HepG2 (cell line): ENCODE data around the gene ERP27. TPM values are rescaled to one million over a fixed set of nuclear protein-coding genes. Genes with fewer than 3 reads are reported as not detected.

ENCODE experiments used
- ATAC-seq: fragments of 200-7000 bp; cut with Tn5 transposase; 3 replicates; pipeline ENCODE4 v1.9.1; 2020; ENCODE audit warnings: mild to moderate bottlenecking, moderate library complexity
- BruUV-seq: library from RNA; stranded (reverse); fragments of 400-500 nt; replicated peaks from 2 replicates; lab custom pipeline; 2021; lab: Mats Ljungman, UMichigan
- CTCF ChIA-PET: fragments of 300-600 bp; formaldehyde crosslinking; extraction: SDS; loops from one replicate; lab custom pipeline; 2021; ENCODE audit warnings: low total read pairs, inconsistent platforms, low intra/inter-chr PET ratio; lab: Yijun Ruan, JAX
- POLR2A ChIA-PET: fragments of 350-600 bp; sonication (Branson Sonifier 250); formaldehyde crosslinking; loops from one replicate; lab custom pipeline; 2020; ENCODE audit warnings: antibody characterized with exemption, inconsistent platforms; lab: Yijun Ruan, JAX
- DNase-seq: peaks from one replicate; pipeline ENCODE4 v3.0.0-alpha.2; 2015; ENCODE audit warnings: low spot score
- FAIRE-seq: peaks from 3 replicates; lab custom pipeline; 2011; peaks lifted over from hg19 to GRCh38; lab: Jason Lieb, UNC
- H2AFZ ChIP-seq: one replicate; pipeline ENCODE4 v1.6.1; 2011; ENCODE audit warnings: low read length, inconsistent platforms
- H3K27ac ChIP-seq: fragments of 300-600 bp; 3 replicates; pipeline ENCODE4 v1.8.0; 2011; ENCODE audit warnings: mixed run types, mild to moderate bottlenecking, mixed read lengths, low read length, inconsistent platforms; ENCODE audit not compliant: insufficient read depth; ENCODE audit errors: extremely low read length
- H3K27me3 ChIP-seq, 2 experiments: fragments of 200-600 bp in 1 of 2; 2 replicates in 1 of 2; 3 replicates in 1 of 2; pipeline versions ENCODE4 v1.6.0 to v1.8.0; 2011; ENCODE audit warnings: low read length in 2 of 2, mild to moderate bottlenecking in 2 of 2, moderate library complexity in 2 of 2, inconsistent platforms in 1 of 2; ENCODE audit not compliant: insufficient read depth in 2 of 2, control insufficient read depth in 1 of 2
- H3K36me3 ChIP-seq, 2 experiments: fragments of 200-600 bp in 1 of 2; replicated peaks in 1 of 2; 2 replicates in 1 of 2; 3 replicates in 1 of 2; pipeline versions ENCODE4 v1.5.1 to v1.8.0; 2011; ENCODE audit warnings: low read length in 2 of 2, inconsistent platforms in 1 of 2; ENCODE audit not compliant: insufficient read depth in 2 of 2, control insufficient read depth in 1 of 2
- H3K4me1 ChIP-seq: 2 replicates; pipeline ENCODE4 v1.5.1; 2012; ENCODE audit warnings: low read length, inconsistent platforms; ENCODE audit not compliant: insufficient read depth
- H3K4me2 ChIP-seq: 2 replicates; pipeline ENCODE4 v1.6.0; 2011; ENCODE audit warnings: low read depth, low read length, inconsistent platforms
- H3K4me3 ChIP-seq, 3 experiments: fragments of 200-600 bp in 1 of 3; sonication (generic), shearing (Covaris generic) in 1 of 3; replicated peaks in 1 of 3; 2 replicates each; pipeline ENCODE4 v1.5.1; 2011 to 2016; ENCODE audit warnings: low read length in 3 of 3, inconsistent platforms in 2 of 3, low read depth in 2 of 3, mild to moderate bottlenecking in 2 of 3, control low read depth in 1 of 3, mixed read lengths in 1 of 3; ENCODE audit not compliant: insufficient read depth in 1 of 3
- H3K79me2 ChIP-seq: one replicate; pipeline ENCODE4 v1.6.1; 2011; ENCODE audit warnings: low read length, inconsistent platforms; ENCODE audit not compliant: insufficient read depth
- H3K9ac ChIP-seq: 2 replicates; pipeline ENCODE4 v1.6.0; 2011; ENCODE audit warnings: mild to moderate bottlenecking, low read depth, low read length, inconsistent platforms; ENCODE audit not compliant: insufficient read depth
- H3K9me3 ChIP-seq: 2 replicates; pipeline ENCODE4 v1.5.1; 2012; ENCODE audit warnings: mild to moderate bottlenecking, low read length
- H4K20me1 ChIP-seq: 2 replicates; pipeline ENCODE4 v1.6.0; 2011; ENCODE audit warnings: inconsistent platforms, mild to moderate bottlenecking, low read length, moderate library complexity; ENCODE audit not compliant: insufficient read depth
- CERS6 ChIP-seq: sonication (generic); formaldehyde crosslinking; IDR thresholded peaks from 2 replicates; pipeline ENCODE4 v1.5.0; 2020; ENCODE audit warnings: missing genetic modification reagents
- HOXA7 ChIP-seq: sonication (generic); formaldehyde crosslinking; IDR thresholded peaks from 2 replicates; pipeline ENCODE4 v1.8.1; 2022; ENCODE audit warnings: mild to moderate bottlenecking, missing genetic modification reagents, moderate library complexity
- ISX ChIP-seq: sonication (generic); formaldehyde crosslinking; conservative IDR thresholded peaks from 2 replicates; pipeline ENCODE4 v1.5.0; 2020; ENCODE audit warnings: missing genetic modification reagents
- MAZ ChIP-seq, 2 experiments: sonication (generic) in 1 of 2; formaldehyde crosslinking in 1 of 2; IDR thresholded peaks; 2 replicates each; pipeline versions ENCODE4 v1.5.0 to v1.6.1; 2012 to 2020; ENCODE audit warnings: low read depth in 2 of 2, mild to moderate bottlenecking in 2 of 2, borderline replicate concordance in 1 of 2, improper control_type of control experiment in 1 of 2, low read length in 1 of 2, missing genetic modification reagents in 1 of 2, moderate library complexity in 1 of 2
- PPARG ChIP-seq: conservative IDR thresholded peaks from 2 replicates; pipeline ENCODE4 v1.6.1; 2016; ENCODE audit warnings: missing biosample characterization, missing genetic modification reagents
- PTBP1 ChIP-seq: fragments of 200-400 bp; formaldehyde crosslinking; IDR thresholded peaks from 2 replicates; pipeline ENCODE4 v1.6.1; 2018; ENCODE audit warnings: low read length, low read depth; ENCODE audit not compliant: poor library complexity, severe bottlenecking
- YEATS2 ChIP-seq: sonication (generic); formaldehyde crosslinking; IDR thresholded peaks from 2 replicates; pipeline ENCODE4 v1.4.0; 2020; ENCODE audit warnings: missing genetic modification reagents, borderline replicate concordance
- ZNF205 ChIP-seq: IDR thresholded peaks from 2 replicates; pipeline ENCODE4 v1.6.1; 2018; ENCODE audit warnings: missing biosample characterization, missing genetic modification reagents
- ZNF460 ChIP-seq: sonication (generic); formaldehyde crosslinking; IDR thresholded peaks from 2 replicates; pipeline ENCODE4 v1.5.1; 2020; ENCODE audit warnings: missing genetic modification reagents, mild to moderate bottlenecking, borderline replicate concordance
- ZNF576 ChIP-seq: sonication (generic); formaldehyde crosslinking; IDR thresholded peaks from 2 replicates; pipeline ENCODE4 v1.4.0; 2020; ENCODE audit warnings: mild to moderate bottlenecking, missing genetic modification reagents
- ZNF782 ChIP-seq: sonication (generic); formaldehyde crosslinking; IDR thresholded peaks from 2 replicates; pipeline ENCODE4 v1.4.0; 2020; ENCODE audit warnings: missing genetic modification reagents, mild to moderate bottlenecking, borderline replicate concordance
- ZSCAN30 ChIP-seq: sonication (generic); formaldehyde crosslinking; IDR thresholded peaks from 2 replicates; pipeline ENCODE4 v1.5.0; 2020; ENCODE audit warnings: mild to moderate bottlenecking, missing genetic modification reagents
- WGBS: methylation state at CpG from one replicate; pipeline ENCODE4 v1.1.6; 2017; ENCODE audit warnings: low lambda C conversion rate; 5-methylcytosine and 5-hydroxymethylcytosine counted together
- in situ Hi-C: cut with HindIII; loops from 2 replicates; pipeline ENCODE4 v1.10.0; 2017; ENCODE audit warnings: low pct_unique_long_range_greater_than_20kb; ENCODE audit not compliant: extremely low pct_ligation_motif_present
- intact Hi-C: fragments of 100-400 bp; cut with micrococcal nuclease; formaldehyde crosslinking; loops from one replicate; pipeline ENCODE4 v1.10.0; 2022; ENCODE audit not compliant: unreplicated experiment
- polyA plus RNA-seq, 8 experiments: library from polyadenylated mRNA; depleted of rRNA in 3 of 8; stranded (reverse) in 7 of 8; unstranded in 1 of 8; fragments of >200 nt; fragmentation: Illumina TruSeq in 4 of 8; extraction: Trizol in 4 of 8; gene quantifications; 2 replicates each; pipeline versions ENCODE4 v1.2.1 to v1.2.3, GENCODE V29; 2011 to 2016; ENCODE audit warnings: low read depth in 4 of 8, missing spikeins in 1 of 8, mixed read lengths in 1 of 8; ENCODE audit not compliant: insufficient read depth in 1 of 8
- total RNA-seq, 5 experiments: library from RNA; depleted of rRNA; stranded (reverse); fragments of >200 nt; fragmentation: Illumina TruSeq; extraction: Trizol; gene quantifications; 2 replicates each; pipeline ENCODE4 v1.2.3, GENCODE V29; 2016; ENCODE audit warnings: low read depth in 1 of 5
- TF ChIP-seq, protein P1 (sequence below): IDR thresholded peaks from 2 replicates; pipeline ENCODE4 v1.6.1; 2016; ENCODE audit warnings: mild to moderate bottlenecking
- TF ChIP-seq, protein P2 (sequence below): sonication (generic); formaldehyde crosslinking; IDR thresholded peaks from 2 replicates; pipeline ENCODE4 v1.4.0; 2020; ENCODE audit warnings: missing genetic modification reagents
- TF ChIP-seq, protein P3 (sequence below): sonication (generic); formaldehyde crosslinking; IDR thresholded peaks from 2 replicates; pipeline ENCODE4 v1.5.0; 2020; ENCODE audit warnings: mild to moderate bottlenecking, missing genetic modification reagents

ERP27 gene
- total and polyA plus RNA-seq, 2 of the 13 experiments (the other 11 are each of a cell fraction or from before 2014, with no cell fraction given) = 1.8 to 6.6 TPM

- TF ChIP-seq, protein P1, sequence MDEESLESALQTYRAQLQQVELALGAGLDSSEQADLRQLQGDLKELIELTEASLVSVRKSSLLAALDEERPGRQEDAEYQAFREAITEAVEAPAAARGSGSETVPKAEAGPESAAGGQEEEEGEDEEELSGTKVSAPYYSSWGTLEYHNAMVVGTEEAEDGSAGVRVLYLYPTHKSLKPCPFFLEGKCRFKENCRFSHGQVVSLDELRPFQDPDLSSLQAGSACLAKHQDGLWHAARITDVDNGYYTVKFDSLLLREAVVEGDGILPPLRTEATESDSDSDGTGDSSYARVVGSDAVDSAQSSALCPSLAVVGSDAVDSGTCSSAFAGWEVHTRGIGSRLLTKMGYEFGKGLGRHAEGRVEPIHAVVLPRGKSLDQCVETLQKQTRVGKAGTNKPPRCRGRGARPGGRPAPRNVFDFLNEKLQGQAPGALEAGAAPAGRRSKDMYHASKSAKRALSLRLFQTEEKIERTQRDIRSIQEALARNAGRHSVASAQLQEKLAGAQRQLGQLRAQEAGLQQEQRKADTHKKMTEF (CRISPR knock-in tag) = no peak
- TF ChIP-seq PPARG (CRISPR knock-in tag) (no peak), ZNF205 (CRISPR knock-in tag) (no peak), ZNF460 (CRISPR knock-in tag) (no peak), YEATS2 (CRISPR knock-in tag) (no peak), PTBP1 (no peak), ZNF782 (CRISPR knock-in tag) (no peak), ZSCAN30 (CRISPR knock-in tag) (no peak), HOXA7 (no peak)
These were observed 15.9 kb upstream of the ERP27 start (continued) for GRCh38 chr12:14954269-14954668.

DNA sequence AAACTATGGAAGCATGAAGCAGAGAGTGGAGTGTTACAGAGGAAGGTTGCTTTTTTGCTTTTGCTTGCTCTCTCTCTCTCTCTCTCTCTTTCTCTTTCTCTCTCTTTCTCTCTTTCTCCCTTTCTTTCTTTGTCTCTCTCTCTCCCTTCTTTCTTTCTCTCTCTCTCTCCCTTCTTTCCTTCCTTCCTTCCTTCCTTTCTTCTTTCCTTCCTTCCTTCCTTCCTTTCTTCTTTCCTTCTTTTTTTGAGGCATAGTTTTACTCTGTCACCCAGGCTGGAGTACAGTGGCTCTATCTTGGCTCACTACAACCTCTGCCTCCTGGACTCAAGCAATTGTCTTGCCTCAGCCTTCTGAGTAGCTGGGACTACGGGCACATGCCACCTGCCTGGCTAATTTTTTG, 15.4 kb upstream of the ERP27 start:
- H3K27me3 ChIP-seq = no peaks in the 10 kb centered on the region
- in situ Hi-C loops = no loop called here
- BruUV-seq = no TSS peak
- H3K9ac ChIP-seq = no peak overlapping the region
- no peak overlapping the region for H3K4me3 ChIP-seq
- FAIRE-seq (no peak), DNase-seq (no peak), ATAC-seq (no peak)
- no peaks in the 10 kb centered on the region for H4K20me1 ChIP-seq
- no peak overlapping the region for H3K4me2 ChIP-seq
- WGBS = 7% methylated on average over 1 of the region's 1 CpG
- intact Hi-C loops = no loop called here
- CTCF ChIA-PET = no interaction called here
- peaks cover 19% of the 10 kb centered on the region; the same call in 1 of the 2 replicates for H3K4me1 ChIP-seq
- POLR2A ChIA-PET = no interaction called here
- H3K36me3 ChIP-seq = no peaks in the 10 kb centered on the region
- TF ChIP-seq, protein P2, sequence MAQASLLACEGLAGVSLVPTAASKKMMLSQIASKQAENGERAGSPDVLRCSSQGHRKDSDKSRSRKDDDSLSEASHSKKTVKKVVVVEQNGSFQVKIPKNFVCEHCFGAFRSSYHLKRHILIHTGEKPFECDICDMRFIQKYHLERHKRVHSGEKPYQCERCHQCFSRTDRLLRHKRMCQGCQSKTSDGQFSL = no peak
- TF ChIP-seq, protein P3, sequence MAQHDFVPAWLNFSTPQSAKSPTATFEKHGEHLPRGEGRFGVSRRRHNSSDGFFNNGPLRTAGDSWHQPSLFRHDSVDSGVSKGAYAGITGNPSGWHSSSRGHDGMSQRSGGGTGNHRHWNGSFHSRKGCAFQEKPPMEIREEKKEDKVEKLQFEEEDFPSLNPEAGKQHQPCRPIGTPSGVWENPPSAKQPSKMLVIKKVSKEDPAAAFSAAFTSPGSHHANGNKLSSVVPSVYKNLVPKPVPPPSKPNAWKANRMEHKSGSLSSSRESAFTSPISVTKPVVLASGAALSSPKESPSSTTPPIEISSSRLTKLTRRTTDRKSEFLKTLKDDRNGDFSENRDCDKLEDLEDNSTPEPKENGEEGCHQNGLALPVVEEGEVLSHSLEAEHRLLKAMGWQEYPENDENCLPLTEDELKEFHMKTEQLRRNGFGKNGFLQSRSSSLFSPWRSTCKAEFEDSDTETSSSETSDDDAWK = no peak
- no peak for TF ChIP-seq ZNF576 (CRISPR knock-in tag)
- no peak for TF ChIP-seq ISX (CRISPR knock-in tag)
- TF ChIP-seq MAZ (IDR thresholded peaks at IDR 0.05; ENCODE audit: borderline replicate concordance, low read depth, low read length) = no peak
- no peak for TF ChIP-seq MAZ (CRISPR knock-in tag; IDR thresholded peaks at IDR 0.05; ENCODE audit: low read depth)
- no peak for TF ChIP-seq CERS6 (CRISPR knock-in tag)
- no peaks in the 10 kb centered on the region for H3K9me3 ChIP-seq
- no peaks in the 10 kb centered on the region for H3K79me2 ChIP-seq
- no peak overlapping the region for H3K27ac ChIP-seq
- no peak overlapping the region for H2AFZ ChIP-seq
